K562 (cell line): ENCODE measurements around the gene IFNA6. TPM values are rescaled to one million over a fixed set of nuclear protein-coding genes. Genes with fewer than 3 reads are reported as not detected.

Experiments used
- ATAC-seq: fragments of 200-7000 bp; cut with Tn5 transposase; 3 replicates; pipeline ENCODE4 v1.9.1; 2020; ENCODE audit warnings: moderate library complexity
- BruUV-seq: library from RNA; stranded (reverse); fragments of 400-500 nt; replicated peaks from 2 replicates; lab custom pipeline; 2021; lab: Mats Ljungman, UMichigan
- CTCF ChIA-PET: fragments of 300-600 bp; formaldehyde crosslinking; extraction: SDS; loops from one replicate; lab custom pipeline; 2021; ENCODE audit warnings: low intra/inter-chr PET ratio; lab: Yijun Ruan, JAX
- POLR2A ChIA-PET: fragments of 300-600, 350-650 bp; sonication (Branson Sonifier 250); formaldehyde crosslinking; extraction: SDS; loops from one replicate; lab custom pipeline; 2021; ENCODE audit warnings: antibody characterized with exemption, inconsistent platforms; lab: Yijun Ruan, JAX
- DNase-seq, 4 experiments: peaks; one replicate each; pipeline versions ENCODE4 v3.0.0 to v3.0.0-alpha.2; 2011 to 2018; ENCODE audit warnings: low spot score in 3 of 4, mixed read lengths in 3 of 4; ENCODE audit errors: extremely low read depth in 1 of 4
- FAIRE-seq: peaks from 2 replicates; lab custom pipeline; 2011; peaks lifted over from hg19 to GRCh38; lab: Jason Lieb, UNC
- H2AFZ ChIP-seq: 2 replicates; pipeline ENCODE4 v1.6.0; 2011; ENCODE audit warnings: low read depth, low read length, control low read depth, inconsistent platforms
- H3K27ac ChIP-seq: fragments of 200-600 bp; 3 replicates; pipeline ENCODE4 v1.8.0; 2011; ENCODE audit warnings: low read depth, mild to moderate bottlenecking, control low read depth, inconsistent platforms, low read length, moderate library complexity, mixed read lengths; ENCODE audit errors: extremely low read depth
- H3K27me3 ChIP-seq, 2 experiments: fragments of 300-600 bp in 1 of 2; 2 replicates in 1 of 2; 3 replicates in 1 of 2; pipeline versions ENCODE4 v1.6.0 to v1.8.0; 2011; ENCODE audit warnings: inconsistent platforms in 2 of 2, low read length in 2 of 2, mild to moderate bottlenecking in 1 of 2, mixed read lengths in 1 of 2, moderate library complexity in 1 of 2; ENCODE audit not compliant: control insufficient read depth in 2 of 2, insufficient read depth in 2 of 2
- H3K36me3 ChIP-seq: fragments of 300-600 bp; 3 replicates; pipeline ENCODE4 v1.8.0; 2011; ENCODE audit warnings: mild to moderate bottlenecking, low read length, inconsistent platforms; ENCODE audit not compliant: control insufficient read depth, insufficient read depth
- H3K4me1 ChIP-seq, 2 experiments: fragments of 200-600 bp in 1 of 2; replicated peaks in 1 of 2; 2 replicates in 1 of 2; 3 replicates in 1 of 2; pipeline versions ENCODE4 v1.5.1 to v1.8.0; 2011; ENCODE audit warnings: inconsistent platforms in 2 of 2, low read length in 2 of 2, mild to moderate bottlenecking in 1 of 2, mixed read lengths in 1 of 2, moderate library complexity in 1 of 2; ENCODE audit not compliant: control insufficient read depth in 2 of 2, insufficient read depth in 2 of 2
- H3K4me2 ChIP-seq: 2 replicates; pipeline ENCODE4 v1.6.1; 2011; ENCODE audit warnings: low read length, control low read depth, inconsistent platforms, mixed read lengths; ENCODE audit not compliant: insufficient read depth
- H3K4me3 ChIP-seq: fragments of 200-600 bp; sonication (generic), shearing (Covaris generic); 2 replicates; pipeline ENCODE4 v1.5.1; 2016; ENCODE audit warnings: control low read depth, inconsistent platforms
- H3K79me2 ChIP-seq: fragments of 200-600 bp; 3 replicates; pipeline ENCODE4 v1.8.0; 2011; ENCODE audit warnings: low read length, inconsistent platforms; ENCODE audit not compliant: control insufficient read depth, insufficient read depth
- H3K9ac ChIP-seq, 2 experiments: 2 replicates each; pipeline versions ENCODE4 v1.6.0 to v1.6.1; 2011; ENCODE audit warnings: low read depth in 2 of 2, low read length in 2 of 2, control low read depth in 1 of 2, inconsistent platforms in 1 of 2, mild to moderate bottlenecking in 1 of 2, mixed read lengths in 1 of 2; ENCODE audit not compliant: insufficient read depth in 1 of 2
- H3K9me1 ChIP-seq: one replicate; pipeline ENCODE4 v1.6.0; 2011; ENCODE audit warnings: inconsistent platforms, mild to moderate bottlenecking, low read length, moderate library complexity; ENCODE audit not compliant: control insufficient read depth, insufficient read depth
- H3K9me3 ChIP-seq: replicated peaks from 2 replicates; pipeline ENCODE4 v1.5.1; 2011; ENCODE audit warnings: low read depth, low read length, inconsistent platforms; ENCODE audit not compliant: control insufficient read depth, insufficient read depth
- H4K20me1 ChIP-seq: replicated peaks from 2 replicates; pipeline ENCODE4 v1.6.1; 2011; ENCODE audit warnings: low read length, inconsistent platforms, mixed read lengths; ENCODE audit not compliant: control insufficient read depth, insufficient read depth
- PHTF2 ChIP-seq: fragments of 250-450 bp; sonication (Bioruptor Pico); IDR thresholded peaks from 2 replicates; pipeline ENCODE4 v1.5.0; 2021; ENCODE audit warnings: mild to moderate bottlenecking
- TARDBP ChIP-seq: fragments of 450-650 bp; IDR thresholded peaks from 2 replicates; pipeline ENCODE4 v1.6.1; 2016
- TEAD4 ChIP-seq, 2 experiments: sonication (generic) in 1 of 2; formaldehyde crosslinking in 1 of 2; IDR thresholded peaks; 2 replicates each; pipeline versions ENCODE4 v1.6.1 to v1.8.0; 2012 to 2022; ENCODE audit warnings: borderline replicate concordance in 1 of 2, inconsistent platforms in 1 of 2, low read length in 1 of 2, mild to moderate bottlenecking in 1 of 2, missing genetic modification reagents in 1 of 2
- ZNF24 ChIP-seq: fragments of 450-650 bp; IDR thresholded peaks from 2 replicates; pipeline ENCODE4 v1.6.1; 2016
- ZNF324 ChIP-seq: fragments of 250-450 bp; sonication (Bioruptor Pico); IDR thresholded peaks from 2 replicates; pipeline ENCODE4 v1.4.0; 2020; ENCODE audit warnings: mild to moderate bottlenecking
- WGBS: fragments of 100-300 bp; shearing (Covaris generic); methylation state at CpG from one replicate; pipeline ENCODE4 v1.1.6; 2016; ENCODE audit warnings: low coverage, mixed read lengths; ENCODE audit not compliant: insufficient coverage; ENCODE audit errors: missing lambda C conversion rate; 5-methylcytosine and 5-hydroxymethylcytosine counted together
- in situ Hi-C: fragments of 300-500 bp; cut with MboI; formaldehyde crosslinking; loops from 4 replicates; pipeline ENCODE4 v1.15.0; 2018; ENCODE audit warnings: inconsistent platforms, mixed read lengths
- intact Hi-C: fragments of 100-400 bp; cut with micrococcal nuclease; formaldehyde crosslinking; loops from 2 replicates; pipeline ENCODE4 v1.14.2; 2022
- polyA plus RNA-seq, 8 experiments: library from polyadenylated mRNA; depleted of rRNA in 4 of 8; stranded (reverse) in 5 of 8; unstranded in 3 of 8; fragments of >200 nt; fragmentation: Nextera tagmentation in 2 of 8; fragmentation: Illumina TruSeq in 1 of 8; extraction: Ambion mirVana in 2 of 8; extraction: Trizol in 1 of 8; gene quantifications; 2 replicates each; pipeline versions ENCODE4 v1.2.1 to v1.2.3, GENCODE V29; 2011 to 2014; ENCODE audit warnings: inconsistent platforms in 1 of 8, missing spikeins in 1 of 8
- total RNA-seq, 7 experiments: library from RNA; depleted of rRNA in 6 of 7; stranded (reverse); fragments of >200 nt in 6 of 7; fragmentation: Illumina TruSeq in 2 of 7; extraction: Trizol in 2 of 7; gene quantifications; 2 replicates each; pipeline versions ENCODE4 v1.2.1 to v1.2.3, GENCODE V29; 2011 to 2021; ENCODE audit warnings: low replicate concordance in 1 of 7
- TF ChIP-seq, protein P1 (sequence below): fragments of 150-350 bp; IDR thresholded peaks from 2 replicates; pipeline ENCODE4 v1.6.1; 2014; ENCODE audit warnings: low read depth, mild to moderate bottlenecking, low read length, borderline replicate concordance

IFNA6 gene
- total and polyA plus RNA-seq, 9 of the 15 experiments (the other 6 are each of a cell fraction or from before 2014, with no cell fraction given) = not detected

GRCh38 chr9:21348430-21348970 lies 2.2 kb downstream of the IFNA6 start:
- no peak overlapping the region for H3K9ac ChIP-seq
- no peaks in the 10 kb centered on the region for H3K4me1 ChIP-seq
- WGBS = no CpG with 5 or more reads among the region's 3 CpGs
- intact Hi-C loops (no loop called here), in situ Hi-C loops (no loop called here)
- no peak overlapping the region for H3K4me3 ChIP-seq
- ATAC-seq (no peak), FAIRE-seq (no peak)
- no TSS peak for BruUV-seq
- H3K9me3 ChIP-seq = no peaks in the 10 kb centered on the region
- POLR2A ChIA-PET = no interaction called here
- H3K79me2 ChIP-seq = no peaks in the 10 kb centered on the region
- H3K9me1 ChIP-seq = no peaks in the 10 kb centered on the region
- no peak for TF ChIP-seq PHTF2 (CRISPR knock-in tag)
- no peak for TF ChIP-seq ZNF324 (CRISPR knock-in tag)
- TF ChIP-seq, protein P1, sequence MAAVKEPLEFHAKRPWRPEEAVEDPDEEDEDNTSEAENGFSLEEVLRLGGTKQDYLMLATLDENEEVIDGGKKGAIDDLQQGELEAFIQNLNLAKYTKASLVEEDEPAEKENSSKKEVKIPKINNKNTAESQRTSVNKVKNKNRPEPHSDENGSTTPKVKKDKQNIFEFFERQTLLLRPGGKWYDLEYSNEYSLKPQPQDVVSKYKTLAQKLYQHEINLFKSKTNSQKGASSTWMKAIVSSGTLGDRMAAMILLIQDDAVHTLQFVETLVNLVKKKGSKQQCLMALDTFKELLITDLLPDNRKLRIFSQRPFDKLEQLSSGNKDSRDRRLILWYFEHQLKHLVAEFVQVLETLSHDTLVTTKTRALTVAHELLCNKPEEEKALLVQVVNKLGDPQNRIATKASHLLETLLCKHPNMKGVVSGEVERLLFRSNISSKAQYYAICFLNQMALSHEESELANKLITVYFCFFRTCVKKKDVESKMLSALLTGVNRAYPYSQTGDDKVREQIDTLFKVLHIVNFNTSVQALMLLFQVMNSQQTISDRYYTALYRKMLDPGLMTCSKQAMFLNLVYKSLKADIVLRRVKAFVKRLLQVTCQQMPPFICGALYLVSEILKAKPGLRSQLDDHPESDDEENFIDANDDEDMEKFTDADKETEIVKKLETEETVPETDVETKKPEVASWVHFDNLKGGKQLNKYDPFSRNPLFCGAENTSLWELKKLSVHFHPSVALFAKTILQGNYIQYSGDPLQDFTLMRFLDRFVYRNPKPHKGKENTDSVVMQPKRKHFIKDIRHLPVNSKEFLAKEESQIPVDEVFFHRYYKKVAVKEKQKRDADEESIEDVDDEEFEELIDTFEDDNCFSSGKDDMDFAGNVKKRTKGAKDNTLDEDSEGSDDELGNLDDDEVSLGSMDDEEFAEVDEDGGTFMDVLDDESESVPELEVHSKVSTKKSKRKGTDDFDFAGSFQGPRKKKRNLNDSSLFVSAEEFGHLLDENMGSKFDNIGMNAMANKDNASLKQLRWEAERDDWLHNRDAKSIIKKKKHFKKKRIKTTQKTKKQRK = no peak
- no peak for TF ChIP-seq ZNF24
- TF ChIP-seq TARDBP = no peak
- TF ChIP-seq TEAD4 (IDR thresholded peaks at IDR 0.05; ENCODE audit: low read length) = no peak
- no peak for TF ChIP-seq TEAD4 (CRISPR knock-in tag; IDR thresholded peaks at IDR 0.05; ENCODE audit: borderline replicate concordance)
- TF ChIP-seq, all 486 proteins: peak for 0
- CTCF ChIA-PET = no interaction called here
- Histone ChIP-seq H3K36me3 (no peaks in the 10 kb centered on the region), H3K27me3 (no peaks in the 10 kb centered on the region), H3K4me2 (no peak overlapping the region), H3K27ac (no peak overlapping the region), H2AFZ (no peak overlapping the region), H4K20me1 (no peaks in the 10 kb centered on the region)
- DNase-seq = no peak
